HG02981 (cell line): Measurements from ENCODE around the gene RBM14.
"Not testable (repeated sequence)": the region's sequence is repeated elsewhere in the genome, so short reads cannot be mapped to it uniquely, and the experiment has no call there.

ENCODE experiments used
- ATAC-seq: cut with Tn5 transposase; IDR thresholded peaks from one replicate; pipeline ENCODE4 v1.9.1; 2021; ENCODE audit warnings: mild to moderate bottlenecking, moderate library complexity; ENCODE audit not compliant: unreplicated experiment

Gene RBM14

DNA sequence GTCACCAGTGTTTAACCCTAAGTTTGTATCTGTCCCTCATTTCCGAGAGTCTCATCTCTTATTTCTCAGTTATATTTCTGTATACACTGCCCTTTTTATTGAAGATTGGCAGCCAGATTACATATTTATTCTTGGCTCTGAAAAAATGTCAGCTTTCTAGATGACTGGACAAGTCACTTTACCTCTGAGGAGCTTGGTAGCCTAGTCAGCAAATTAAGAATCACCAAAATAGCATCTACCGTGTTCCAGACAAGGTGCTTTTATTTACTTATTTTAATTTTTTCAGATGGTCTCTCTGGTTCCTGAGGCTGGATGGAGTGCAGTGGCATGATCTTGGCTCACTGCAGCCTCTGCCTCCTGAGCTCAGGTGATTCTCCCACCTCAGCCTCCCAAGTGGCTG is 16.5 kb downstream of the RBM14 start:
- no peak for ATAC-seq

DNA sequence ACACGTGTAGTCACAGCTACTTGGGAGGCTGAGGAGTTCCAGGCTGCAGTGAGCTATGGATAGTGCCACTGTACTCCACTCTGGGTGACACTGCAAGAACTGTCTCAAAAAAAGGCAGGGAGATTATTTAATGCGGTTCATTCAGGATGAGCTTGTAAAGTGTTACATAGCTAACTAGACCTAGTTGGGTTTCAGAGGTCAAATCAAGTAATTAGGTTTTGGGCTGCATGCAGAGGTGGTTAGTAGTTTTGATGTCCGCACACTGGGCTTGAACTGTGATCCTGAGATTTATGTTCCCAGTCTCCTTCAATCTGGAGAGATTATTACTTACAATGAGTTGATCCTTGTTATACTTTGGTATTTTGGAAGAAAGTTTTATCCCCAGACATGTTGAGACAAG is 20.0 kb downstream of the RBM14 start:
- no peak for ATAC-seq

DNA sequence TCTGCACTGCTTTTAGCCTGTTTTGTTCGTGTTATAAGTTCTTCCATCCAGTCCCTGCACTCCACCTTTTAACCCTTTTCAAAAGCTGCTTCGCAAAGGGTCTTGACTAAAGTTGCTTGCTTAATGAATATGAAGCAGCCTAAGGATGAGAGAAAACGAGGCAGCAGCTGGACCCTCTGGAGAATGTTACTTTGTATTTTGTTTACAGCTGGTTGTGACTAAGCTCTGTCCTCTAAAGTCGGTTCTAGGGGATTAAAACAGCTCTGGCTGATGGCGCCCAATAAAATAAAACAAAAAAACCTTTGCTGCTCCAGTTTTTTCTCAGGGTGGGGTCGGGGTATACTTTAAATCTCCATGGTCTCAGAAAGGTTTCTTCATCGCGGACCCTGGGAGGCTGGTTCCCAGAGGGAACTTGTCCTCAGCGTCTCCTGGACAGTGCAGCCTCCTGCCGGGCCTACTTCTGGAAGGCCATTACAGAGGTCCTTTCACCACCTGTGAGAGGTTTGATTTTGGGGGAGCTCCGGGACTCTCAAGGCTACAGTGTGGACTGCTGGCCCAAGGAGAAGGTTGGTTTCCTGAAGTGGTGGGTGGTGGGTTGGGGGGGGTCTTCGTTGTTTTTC is 21.2 kb downstream of the RBM14 start:
- no peak for ATAC-seq

DNA sequence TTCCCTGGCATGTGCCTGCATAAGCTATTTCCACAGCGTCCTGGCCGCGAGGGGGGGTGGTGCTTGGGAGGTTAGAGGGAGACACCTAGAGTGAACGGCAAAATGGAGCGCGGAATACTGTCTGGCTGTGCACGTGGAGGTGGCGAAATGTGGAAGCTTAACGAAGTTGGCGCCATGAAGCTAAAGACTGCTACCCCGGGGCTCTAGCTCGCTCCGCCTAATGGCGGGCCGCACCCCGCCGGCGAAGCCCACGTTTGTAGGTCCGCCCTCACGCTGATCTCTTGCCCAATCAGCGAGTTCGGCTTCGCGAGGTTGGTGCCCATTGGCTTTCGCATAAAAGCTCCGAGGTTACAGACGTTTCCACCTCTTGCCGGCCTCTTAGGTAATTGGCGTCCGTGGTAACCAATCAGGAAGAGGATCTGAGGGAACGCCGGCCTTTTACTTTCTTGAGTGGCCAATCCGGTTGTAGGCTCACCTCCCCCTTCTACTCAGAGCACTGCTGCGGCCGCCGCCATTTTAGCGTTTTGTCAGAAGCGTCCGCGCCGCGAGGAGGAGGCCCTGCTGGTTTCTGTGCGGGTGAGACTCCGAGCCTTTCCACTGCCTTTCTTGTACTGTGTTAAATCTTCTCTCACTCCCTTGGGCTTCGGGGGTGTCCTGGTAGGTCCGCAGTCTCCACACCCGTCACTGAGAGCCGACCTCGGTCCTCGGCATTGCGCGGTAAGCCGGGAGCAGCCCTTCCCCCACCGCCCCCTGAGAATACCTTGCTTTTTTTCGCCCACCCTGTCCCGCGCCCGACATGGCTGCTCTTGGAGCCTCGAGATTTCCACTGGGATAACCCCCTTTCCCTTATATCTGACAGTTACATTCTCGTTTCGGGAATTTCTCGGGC is 22.0 kb downstream of the RBM14 start, which contains the start of gene RBM4:
TSS of gene RBM4 (plus strand) at position 527 of the 889 bp plus-strand sequence. CDS start 1,009 bp downstream, outside the sequence.
- peak; percentile 96 for ATAC-seq

DNA sequence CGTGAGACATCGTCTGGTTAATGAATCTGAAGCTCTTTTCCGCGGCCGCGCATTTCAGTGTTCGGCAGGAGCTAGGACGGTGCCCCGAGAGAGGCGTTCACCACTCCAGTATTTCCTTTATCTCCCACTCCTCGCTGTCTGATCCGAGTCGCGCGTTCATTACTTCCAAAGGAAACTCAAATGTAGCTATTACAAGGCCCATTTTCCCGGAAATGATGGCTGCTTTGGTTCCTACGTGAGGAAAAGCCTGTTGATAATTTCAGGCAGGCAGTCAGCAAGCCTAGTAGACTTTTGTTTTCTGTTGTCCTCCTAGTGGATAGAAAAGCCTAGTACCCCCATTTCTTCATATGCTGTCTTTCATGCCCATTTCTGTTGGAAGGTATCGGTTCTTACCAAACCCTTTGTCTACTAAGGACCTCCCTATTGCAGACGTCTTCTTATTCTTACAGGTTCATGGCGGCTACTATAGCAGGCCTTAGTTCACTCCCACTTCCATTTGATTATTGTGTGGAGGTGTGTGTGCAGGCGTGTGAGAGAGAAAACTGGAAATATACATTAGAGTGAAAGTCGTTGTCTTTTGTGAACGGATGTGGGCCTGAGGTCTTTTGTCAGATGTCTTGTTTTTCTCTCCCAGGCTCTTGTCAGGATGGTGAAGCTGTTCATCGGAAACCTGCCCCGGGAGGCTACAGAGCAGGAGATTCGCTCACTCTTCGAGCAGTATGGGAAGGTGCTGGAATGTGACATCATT is 22.8 kb downstream of the RBM14 start:
- no peak for ATAC-seq

DNA sequence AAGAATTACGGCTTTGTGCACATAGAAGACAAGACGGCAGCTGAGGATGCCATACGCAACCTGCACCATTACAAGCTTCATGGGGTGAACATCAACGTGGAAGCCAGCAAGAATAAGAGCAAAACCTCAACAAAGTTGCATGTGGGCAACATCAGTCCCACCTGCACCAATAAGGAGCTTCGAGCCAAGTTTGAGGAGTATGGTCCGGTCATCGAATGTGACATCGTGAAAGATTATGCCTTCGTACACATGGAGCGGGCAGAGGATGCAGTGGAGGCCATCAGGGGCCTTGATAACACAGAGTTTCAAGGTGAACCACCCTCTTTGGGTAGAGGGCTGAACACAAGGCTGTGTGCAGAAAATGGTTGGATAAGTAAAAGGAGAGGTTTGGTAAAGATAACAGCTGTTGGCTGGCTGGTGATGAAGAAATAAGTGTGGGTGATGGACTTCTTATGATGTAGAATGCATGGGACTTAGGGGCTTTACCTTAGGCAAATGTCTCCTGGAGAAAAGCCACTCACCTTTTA is 23.4 kb downstream of the RBM14 start:
- ATAC-seq, result not testable (repeated sequence)

DNA sequence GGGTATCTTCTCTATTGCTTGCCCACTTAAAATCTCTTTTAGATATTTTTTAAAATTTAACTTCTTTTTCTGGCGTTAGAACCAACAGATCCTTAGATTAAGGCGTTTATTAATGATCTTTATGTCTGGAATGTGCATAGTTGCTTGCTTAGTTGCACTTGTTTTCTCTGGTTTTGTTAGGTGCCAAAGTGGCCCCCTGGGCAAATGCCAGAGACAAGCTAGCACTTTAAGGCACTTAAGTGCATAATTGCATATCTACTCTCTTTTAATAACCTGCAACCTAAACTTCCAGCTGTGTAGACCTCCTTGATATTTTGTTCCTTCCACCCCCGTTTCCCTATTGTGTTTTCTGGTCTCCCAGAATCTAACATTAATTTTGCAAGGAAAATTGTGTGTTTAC is 25.4 kb downstream of the RBM14 start:
- ATAC-seq, result no peak

DNA sequence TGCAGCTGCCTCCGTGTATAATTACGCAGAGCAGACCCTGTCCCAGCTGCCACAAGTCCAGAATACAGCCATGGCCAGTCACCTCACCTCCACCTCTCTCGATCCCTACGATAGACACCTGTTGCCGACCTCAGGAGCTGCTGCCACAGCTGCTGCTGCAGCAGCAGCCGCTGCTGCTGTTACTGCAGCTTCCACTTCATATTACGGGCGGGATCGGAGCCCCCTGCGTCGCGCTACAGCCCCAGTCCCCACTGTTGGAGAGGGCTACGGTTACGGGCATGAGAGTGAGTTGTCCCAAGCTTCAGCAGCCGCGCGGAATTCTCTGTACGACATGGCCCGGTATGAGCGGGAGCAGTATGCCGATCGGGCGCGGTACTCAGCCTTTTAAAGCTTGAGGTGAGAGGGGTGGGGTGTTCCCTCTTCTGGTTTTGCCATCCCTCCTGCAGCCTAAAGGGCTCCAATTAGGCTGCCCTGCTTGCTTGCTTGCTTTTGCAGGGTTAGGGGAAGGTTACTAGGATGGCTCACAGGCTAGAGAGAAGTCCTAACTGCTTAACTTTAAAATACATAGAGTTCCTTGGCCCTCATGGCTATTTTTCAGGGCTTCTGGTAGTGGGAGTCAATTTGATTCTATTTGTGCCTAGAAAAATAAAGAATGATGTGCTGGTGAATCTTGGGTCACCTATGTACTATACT is 27.5 kb downstream of the RBM14 start:
- ATAC-seq, result no peak

DNA sequence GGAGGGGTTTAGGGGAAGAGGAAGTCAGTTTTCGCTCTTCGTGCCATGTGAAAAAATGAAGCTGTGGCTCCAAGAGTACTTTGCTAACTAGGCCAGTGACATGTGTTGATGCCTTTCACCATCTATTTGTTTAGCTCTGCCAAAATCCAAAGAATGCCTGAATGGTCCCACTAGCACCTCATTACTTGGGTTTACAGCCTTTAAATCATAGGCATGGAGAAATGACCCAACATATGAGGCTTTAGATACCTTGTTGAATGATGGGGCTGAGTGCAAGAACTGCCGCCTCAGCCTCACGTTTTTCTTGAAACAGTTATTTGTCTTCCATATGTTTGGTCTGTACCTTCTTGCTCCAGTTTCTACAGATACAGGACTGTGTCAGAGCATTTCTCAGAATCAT is 30.4 kb downstream of the RBM14 start:
- ATAC-seq, result no peak

DNA sequence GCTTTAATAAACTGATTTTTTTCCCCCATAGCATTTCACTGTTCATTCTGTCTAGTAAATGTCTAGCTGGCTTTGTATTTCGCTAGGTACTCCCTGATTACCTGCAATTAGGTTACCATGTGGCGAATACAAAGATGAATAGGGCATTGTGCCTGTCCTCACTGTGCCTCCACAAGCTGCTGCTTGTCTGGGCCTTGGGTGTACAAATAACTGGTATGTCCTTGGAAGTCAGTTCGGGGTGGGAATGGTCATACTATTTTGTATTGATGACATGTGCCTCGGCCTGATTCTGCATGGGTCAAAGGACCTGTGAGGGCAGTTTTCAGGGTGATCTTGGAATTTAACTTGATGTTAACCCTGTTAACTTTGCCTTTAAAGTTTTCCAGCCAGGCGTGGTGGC is 33.5 kb downstream of the RBM14 start:
- ATAC-seq, result no peak

DNA sequence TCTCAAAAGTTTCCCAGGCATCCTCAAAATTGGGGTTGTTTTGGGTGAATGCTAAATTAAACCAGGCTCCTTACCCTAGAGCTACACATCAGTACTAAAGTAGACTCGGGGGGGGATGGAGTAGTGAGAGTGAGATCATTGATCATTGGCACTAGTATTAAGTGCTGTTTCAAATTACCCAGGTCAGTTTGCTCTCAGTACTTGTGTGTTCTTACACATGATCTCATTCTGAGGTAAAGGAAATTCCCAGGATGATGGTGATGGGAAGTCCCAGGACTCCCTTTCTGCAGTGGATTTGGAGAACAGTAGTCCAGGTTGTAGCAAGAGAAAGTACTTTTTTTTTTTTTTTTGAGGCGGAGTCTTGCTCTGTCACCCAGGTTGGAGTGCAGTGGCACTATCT is 34.6 kb downstream of the RBM14 start:
- no peak for ATAC-seq

DNA sequence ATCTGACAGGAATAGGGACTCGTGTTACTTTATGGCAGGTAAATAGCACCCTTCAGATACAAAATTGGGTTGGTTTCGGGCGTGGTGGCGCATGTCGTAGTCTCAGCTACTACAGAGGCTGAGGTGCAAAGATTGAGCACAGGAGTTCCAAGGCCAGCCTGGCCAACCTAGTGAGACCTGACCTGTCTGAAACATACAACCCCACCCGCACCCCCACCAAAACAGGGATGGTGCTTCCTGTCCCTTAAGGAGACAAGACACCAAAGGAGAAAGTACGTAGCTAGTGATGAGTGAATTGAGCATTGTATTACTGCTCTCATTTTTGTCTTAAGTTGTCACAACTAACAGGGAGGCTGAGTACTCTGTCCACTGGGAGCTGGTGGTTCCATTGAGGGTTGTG is 36.2 kb downstream of the RBM14 start:
- no peak for ATAC-seq

DNA sequence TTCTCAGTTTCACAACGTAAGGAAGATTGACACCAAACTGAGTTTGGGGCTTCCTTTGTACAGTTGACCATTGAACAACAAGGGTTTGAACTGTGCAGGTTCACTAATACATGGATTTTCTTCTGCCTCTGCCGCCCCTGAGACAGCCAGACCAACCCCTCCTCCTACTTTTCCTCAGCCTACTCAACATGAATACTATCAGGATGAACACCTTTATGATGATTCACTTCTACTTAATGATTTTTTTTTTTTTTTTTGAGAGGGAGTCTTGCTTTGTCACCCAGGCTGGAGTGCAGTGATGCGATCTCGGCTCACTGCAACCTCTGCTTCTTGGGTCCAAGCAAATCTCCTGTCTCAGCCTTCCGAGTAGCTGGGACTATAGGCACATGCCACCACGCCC is 36.7 kb downstream of the RBM14 start:
- ATAC-seq, result no peak

DNA sequence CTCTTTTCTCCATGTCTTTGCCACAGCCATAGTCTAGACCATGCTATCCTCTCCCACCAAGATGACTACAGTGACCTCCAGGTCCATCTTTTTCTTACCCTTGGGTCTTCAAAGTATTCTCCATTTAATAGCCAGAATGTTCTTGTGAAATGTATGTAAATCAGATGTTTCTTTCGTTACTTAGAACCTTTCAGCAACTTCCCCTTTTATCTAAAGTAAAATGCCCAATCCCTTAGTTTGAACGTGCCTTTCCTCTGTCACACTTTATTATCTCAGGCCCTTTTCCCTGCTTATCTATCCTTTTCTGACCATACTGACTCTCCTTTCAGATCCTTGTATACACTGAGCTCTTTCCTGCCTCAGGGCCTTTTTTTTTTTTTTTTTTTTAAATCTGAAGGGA is 43.3 kb downstream of the RBM14 start:
- no peak for ATAC-seq

DNA sequence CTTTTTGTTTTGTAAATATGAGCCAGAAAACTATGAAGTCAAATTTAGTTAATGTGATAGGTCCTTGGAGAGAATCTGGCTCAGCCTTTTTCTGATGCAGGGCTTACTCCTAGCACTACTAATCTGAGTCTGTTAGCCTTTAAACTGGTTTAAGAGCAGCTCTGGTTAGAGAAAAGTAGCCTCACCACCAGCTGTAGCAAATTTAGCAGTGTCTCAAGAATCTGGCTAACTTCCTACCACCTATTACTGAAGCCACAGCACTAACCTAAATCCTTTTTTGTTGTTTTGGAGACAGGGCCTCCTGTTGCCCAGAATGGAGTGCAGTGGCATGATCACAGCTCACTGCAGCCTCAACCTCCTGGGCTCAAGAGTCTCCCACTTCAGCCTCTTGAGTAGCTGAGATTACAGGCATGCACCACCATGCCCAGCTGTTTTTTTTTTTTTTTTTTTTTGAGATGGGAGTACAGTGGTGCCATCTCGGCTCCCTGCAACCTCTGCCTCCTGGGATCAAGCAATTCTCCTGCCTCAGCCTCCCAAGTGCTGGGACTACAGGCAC is 47.4 kb downstream of the RBM14 start:
- ATAC-seq, result no peak

DNA sequence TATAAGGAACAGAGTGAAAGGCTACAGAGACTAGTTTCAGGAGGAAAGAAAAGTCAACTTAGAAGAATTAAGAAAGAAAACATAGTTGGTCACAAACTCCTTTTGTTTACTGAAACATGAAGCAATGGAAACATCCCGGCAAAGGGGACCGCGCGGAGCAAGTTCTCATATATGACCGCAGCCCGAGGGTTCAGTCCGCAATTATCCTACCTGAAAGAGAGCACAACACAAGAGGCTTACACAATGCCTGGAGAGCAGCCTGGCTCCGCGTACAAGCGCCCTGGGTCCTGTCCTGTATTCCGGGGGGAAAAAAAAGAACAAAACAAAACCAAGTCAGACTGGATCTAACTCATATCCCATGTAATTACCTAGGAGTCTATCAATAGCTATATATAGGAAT is 48.9 kb downstream of the RBM14 start:
- no peak for ATAC-seq

DNA sequence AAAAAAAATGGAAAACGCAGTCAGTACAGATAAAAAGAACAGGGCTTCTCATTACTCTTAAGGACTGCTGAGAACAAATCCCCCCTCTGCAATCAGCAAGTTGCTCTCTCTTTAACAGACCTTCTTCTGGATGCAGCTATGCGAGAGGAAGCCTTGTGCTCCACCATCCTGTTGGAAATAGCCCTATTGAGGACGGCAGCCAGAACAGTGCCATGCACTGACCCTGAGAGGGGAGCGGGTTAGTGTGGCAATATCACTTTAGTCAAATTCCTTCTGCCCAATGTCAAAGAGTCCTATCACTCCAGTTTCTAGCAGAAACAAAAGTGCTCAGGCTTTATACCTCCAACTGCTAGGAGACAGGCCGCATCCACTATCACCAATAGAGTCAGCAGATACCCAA is 54.4 kb downstream of the RBM14 start:
- ATAC-seq, result no peak

DNA sequence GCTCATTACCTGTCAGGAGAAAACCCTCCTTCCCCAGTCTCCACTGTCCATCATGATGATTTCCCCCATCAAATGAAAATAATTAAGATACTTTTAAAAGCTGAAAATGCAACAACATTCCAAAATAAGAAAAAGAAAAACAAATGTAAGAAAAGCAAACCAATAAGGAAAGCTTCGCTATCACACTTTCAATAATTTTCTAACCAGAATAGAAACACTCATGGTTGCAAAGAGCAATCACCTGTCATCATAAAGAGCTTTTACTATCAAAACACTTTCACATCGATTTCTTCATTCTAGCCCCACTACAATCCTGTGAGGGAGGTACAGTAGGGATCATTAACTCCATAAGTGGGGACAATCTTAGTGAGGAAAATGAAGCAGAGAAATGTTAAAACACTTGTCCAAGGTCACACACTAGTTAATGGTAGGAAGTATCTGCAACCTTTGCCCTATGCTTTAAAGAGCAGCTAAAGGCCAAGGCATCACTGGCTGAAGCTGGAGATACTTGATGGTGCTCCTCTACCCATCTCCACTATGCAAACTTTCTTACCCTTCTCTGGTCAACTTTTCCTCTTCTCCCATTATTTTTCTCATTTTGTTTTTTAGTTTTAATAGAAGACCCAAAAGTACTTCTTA is 58.7 kb downstream of the RBM14 start:
- ATAC-seq, result no peak

DNA sequence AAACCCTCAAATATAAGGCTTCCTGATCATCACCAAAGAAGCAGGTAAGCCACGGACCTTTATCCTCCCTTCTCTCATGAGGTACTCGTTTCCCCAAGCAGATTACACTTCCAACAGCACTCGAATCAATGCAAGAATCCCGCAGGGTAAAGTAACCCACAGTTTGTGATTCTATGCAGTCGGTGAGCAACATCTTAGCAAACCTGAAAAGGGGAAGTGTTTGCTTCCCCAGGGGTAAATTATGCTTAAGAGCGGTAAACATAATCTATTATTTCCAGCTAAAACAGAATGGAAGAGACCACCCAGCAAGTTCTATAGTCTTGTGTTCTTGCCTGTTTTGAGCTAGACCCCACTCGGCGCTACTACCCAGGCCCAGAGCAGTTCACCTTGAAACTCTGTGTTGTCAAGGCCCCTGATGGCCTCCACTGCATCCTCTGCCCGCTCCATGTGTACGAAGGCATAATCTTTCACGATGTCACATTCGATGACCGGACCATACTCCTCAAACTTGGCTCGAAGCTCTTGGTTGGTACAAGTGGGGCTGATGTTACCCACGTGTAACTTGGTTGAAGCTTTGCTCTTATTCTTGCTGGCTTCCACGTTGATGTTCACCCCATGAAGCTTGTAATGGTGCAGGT is 60.0 kb downstream of the RBM14 start:
- ATAC-seq, result no peak
